ENCODE data around the gene CEP192.

CEP192 gene

GRCh38 chr18:13134551-13135401, 143.6 kb downstream of the CEP192 start:
- DNase-seq (ENCODE audit: low spot score), result no peak
- no peak for TF ChIP-seq CTCF (IDR thresholded peaks at IDR 0.05; ENCODE audit: extremely low read depth, missing control alignments)

DNA sequence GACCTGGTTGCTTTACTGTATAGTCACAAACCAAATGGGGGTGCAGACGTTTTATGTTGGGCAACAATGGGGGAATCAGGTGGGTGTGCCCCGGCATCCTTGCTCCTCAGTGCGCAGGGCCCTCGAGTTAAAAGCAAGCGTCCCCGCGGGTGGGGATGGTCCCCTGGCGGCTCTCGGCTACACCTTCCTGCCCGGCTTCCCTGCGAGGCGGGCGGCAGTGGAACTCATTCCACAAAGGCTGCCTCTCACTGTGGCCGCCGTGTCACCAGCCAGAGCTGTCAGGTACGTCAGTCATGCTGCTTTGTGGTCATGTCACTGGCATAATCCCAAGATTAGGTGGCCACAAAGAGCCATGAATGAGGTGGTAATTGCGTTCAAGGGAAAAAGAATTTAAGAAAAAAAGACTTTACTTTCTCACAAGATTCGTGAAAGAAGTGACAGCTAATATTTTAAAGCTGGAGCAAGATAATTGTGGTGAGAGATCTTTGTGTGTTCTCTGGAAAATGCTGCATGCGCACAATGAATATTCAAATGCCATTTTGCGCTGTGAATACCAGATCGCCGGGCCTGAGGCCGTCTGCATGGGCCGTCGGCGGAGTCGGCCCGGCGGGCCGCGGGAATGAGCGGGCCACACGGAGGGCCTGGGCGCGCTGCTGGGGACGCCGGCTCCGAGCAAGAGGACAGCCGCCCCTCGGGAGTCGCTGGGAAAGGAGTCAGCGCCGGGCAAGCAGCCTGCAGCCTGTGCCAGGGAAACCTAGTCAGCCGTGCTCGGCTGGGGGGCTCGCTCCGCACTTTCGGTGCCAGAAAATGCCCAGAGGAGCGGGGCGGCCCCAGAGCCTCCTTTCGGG, 145.1 kb downstream of the CEP192 start:
- TF ChIP-seq CTCF (IDR thresholded peaks at IDR 0.05; ENCODE audit: extremely low read depth, missing control alignments), result no peak
- peak; percentile 69 for DNase-seq (ENCODE audit: low spot score)

DNA sequence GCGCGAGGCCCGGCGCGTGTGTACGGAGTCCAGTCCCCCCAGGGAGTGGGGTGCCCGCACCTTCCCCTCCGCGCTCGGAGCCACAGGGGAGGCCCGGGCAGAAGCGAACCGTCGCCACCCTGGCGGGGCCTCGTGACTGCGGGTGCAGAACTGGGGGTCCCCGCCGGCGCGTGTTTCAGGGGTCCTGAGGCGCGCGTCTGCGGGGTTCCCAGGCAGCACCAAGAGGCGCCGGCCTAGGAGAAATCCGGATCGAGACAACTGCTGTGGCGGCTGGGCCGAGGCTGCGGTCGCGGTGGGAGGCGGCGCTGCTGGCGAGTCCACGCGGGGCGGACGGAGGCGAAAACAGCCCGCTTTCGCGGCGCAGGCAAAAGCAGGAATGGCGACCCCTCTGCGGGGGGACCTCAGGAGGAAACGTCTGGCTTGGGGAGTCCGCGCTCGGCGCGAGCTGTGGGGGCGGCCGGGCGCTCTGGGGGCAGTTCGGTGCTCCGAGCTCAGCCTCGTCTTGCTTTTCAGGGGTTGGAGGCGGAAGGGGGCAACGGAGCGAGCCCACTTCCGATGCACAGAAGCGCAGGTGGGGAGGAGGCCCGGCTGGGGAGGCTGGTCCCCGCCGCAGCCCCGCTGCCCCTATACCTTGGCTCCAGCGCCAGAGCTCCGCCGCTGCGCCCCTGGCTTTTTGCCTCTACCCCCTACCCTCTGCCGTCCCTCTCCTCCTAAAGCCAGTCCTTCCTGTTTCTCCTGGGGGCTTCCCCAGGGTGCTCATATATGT, 145.9 kb downstream of the CEP192 start:
- peak; percentile 79 for DNase-seq (ENCODE audit: low spot score)
- no peak for TF ChIP-seq CTCF (IDR thresholded peaks at IDR 0.05; ENCODE audit: extremely low read depth, missing control alignments)

DNA sequence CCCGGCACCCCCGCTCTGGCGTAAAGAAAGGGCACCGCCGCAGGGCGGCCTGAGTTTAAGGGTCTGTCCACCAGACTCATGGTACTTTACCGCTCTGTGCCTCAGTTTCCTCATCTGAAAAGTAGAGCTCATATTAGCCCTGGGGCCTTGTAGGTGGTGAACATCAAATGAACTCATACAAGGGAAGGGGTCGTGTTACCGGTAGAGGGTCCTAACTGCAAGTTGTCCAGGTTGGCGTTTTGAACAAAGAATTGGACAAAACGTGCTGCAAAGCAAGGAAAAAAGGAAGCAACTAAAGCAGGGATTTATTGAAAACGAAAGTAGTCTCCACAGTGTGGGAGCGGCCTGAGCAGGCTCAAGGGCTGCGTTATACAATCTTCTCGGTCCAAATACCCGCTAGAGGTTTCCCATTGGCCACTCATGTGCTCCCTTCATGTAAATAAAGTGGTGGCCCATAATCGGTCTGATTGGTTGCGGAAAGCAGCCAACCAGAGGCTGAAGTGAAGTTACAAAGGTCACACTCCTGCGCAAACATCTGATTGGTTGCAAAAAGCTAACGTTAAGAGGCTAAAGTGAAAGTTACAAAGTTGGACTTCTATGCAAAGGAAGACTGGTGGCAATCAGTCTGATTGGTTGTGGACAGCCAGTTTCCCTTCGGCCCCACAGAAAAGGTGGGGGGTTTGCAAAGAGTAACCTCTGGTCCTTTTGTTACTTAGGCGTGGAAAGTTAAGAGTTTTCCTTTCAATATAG, 146.7 kb downstream of the CEP192 start:
- TF ChIP-seq CTCF (IDR thresholded peaks at IDR 0.05; ENCODE audit: extremely low read depth, missing control alignments), result no peak
- peak; percentile 92 for DNase-seq (ENCODE audit: low spot score)

DNA sequence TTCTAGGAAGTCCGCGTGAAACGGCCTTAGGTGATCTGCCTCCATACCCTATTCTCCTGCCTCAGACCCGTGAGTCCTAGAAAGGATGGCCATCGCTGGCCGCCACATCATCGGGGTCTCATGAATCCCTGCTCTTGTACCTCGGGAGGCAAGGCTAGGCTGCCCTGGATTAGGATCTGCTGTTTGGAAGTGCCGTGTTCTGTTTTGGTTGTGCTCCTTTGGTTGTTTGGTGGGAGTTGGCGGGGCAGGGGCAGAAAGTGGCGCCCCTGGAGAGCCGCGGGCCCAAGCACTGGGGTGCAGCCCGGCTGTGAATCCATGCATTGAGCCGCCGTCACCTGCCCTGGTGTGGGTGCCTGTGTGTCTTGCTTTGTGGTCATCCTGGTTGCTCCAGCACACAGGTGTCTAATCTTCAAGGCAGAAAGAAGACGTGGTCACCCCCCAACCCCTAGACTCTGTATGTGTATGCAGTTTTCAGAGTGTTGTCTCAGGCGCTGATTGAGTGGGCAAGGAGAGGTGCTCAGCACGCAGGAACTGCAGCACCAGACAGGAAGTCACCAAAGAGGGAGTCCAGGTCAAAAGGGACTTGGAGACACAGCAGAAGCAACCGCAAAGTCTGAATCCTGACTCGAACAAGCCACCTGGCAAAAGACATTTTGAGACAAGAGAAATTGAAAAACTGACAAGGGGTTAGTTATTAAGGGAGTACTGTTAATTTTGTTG, 147.4 kb downstream of the CEP192 start:
- DNase-seq (ENCODE audit: low spot score), result no peak
- TF ChIP-seq CTCF (IDR thresholded peaks at IDR 0.05; ENCODE audit: extremely low read depth, missing control alignments), result no peak

DNA sequence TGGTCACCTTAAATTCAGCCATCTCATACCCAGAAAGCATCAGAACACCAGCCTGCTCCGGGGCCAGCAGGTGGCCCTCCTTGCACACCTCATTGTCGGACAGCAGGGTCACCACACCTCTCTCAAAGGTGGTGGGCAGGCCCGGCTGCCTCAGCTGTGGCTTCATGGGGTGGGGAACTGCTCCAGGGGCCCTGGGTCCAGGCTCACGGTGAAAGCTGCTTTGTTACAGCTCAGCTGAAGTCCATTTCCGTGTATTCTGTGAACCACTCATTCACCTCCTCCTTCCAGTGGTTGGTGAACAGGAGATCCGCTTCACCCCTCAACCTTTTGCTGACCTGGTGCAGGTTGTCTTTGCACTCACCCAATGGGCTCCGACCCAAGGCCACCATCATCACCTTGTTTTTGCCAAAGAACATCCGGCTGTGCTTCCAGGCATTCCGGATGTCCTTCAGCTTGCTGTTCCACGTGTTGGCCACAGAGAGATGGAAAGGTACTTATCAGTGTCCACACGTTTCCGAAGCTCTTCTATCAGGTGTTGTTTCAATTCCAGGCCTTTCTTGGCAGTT, 148.8 kb downstream of the CEP192 start:
- peak; percentile 12 for TF ChIP-seq CTCF (IDR thresholded peaks at IDR 0.05; ENCODE audit: extremely low read depth, missing control alignments)
- no peak for DNase-seq (ENCODE audit: low spot score)
